ENCODE measurements around the gene LSM2. TPM values are rescaled to one million over a fixed set of nuclear protein-coding genes. Genes with fewer than 3 reads are reported as not detected.

Gene LSM2
- total and polyA plus RNA-seq, 9 of the 15 experiments (the other 6 are each of a cell fraction or from before 2014, with no cell fraction given), result 154 to 407 (median 223) TPM

DNA sequence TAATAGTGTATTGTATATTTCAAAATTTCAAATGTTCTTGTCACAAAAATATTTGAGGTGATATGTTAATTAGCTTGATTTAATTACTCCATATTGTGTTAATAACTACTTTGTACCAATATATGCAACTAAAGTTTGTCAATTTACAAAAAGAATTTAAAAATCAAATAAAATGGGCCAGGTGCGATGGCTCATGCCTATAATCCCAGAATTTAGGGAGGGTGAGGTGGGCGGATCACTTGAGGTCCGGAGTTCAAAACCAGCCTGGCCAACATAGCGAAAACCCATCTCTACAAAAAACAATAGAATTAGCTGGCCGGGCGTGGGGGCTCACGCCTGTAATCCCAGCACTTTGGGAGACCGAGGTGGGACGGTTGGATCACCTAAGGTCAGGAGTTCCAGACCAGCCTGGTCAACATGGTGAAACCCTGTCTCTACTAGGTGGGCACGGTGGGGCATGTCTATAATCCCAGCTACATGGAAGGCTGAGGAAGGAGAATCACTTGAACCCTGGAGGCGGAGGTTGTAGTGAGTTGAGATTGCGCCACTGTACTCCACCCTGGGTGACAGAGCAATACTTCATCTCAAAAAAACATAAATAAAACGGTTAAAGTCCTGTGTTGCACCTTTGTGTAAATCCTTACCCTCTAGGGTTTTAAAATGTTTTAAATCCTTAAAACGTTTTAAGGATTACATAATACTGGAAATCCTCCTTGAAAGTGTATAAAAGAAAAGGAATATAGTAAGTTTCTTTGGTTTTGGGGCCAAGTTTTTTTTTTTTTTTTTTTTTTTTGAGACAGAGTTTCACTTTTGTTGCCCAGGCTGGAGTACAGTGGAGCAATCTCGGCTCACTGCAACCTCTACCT lies 24.8 kb upstream of the LSM2 start (continued):
- TF ChIP-seq, protein P1, sequence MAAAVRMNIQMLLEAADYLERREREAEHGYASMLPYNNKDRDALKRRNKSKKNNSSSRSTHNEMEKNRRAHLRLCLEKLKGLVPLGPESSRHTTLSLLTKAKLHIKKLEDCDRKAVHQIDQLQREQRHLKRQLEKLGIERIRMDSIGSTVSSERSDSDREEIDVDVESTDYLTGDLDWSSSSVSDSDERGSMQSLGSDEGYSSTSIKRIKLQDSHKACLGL (CRISPR knock-in tag; IDR thresholded peaks at IDR 0.05; ENCODE audit: borderline replicate concordance, poor library complexity, severe bottlenecking), result no peak
- TF ChIP-seq ZNF384 (IDR thresholded peaks at IDR 0.05; ENCODE audit: low read depth, low read length) (peak; percentile 62; the same call in 1 of the 2 replicates), ZNF398 (CRISPR knock-in tag; IDR thresholded peaks at IDR 0.05) (no peak), ARNT (IDR thresholded peaks at IDR 0.05) (0 out of 4 replicates have a peak, but pooled peaks of 1 of the 2 experiments have one; percentile 62), AFF4 (CRISPR knock-in tag; IDR thresholded peaks at IDR 0.05) (no peak), HIVEP1 (CRISPR knock-in tag; IDR thresholded peaks at IDR 0.05) (no peak), ESRRB (CRISPR knock-in tag; IDR thresholded peaks at IDR 0.05; ENCODE audit: borderline replicate concordance) (no peak), BACH1 (tag; IDR thresholded peaks at IDR 0.05) (no peak), ZNF57 (CRISPR knock-in tag; IDR thresholded peaks at IDR 0.05) (no peak), ZNF274 (IDR thresholded peaks at IDR 0.05; ENCODE audit: borderline replicate concordance, low read depth, low read length) (no peak), ZNF282 (CRISPR knock-in tag; IDR thresholded peaks at IDR 0.05) (no peak), ZNF589 (CRISPR knock-in tag; IDR thresholded peaks at IDR 0.05; ENCODE audit: low read depth) (peak; percentile 60; the same call in 1 of the 2 replicates), RBBP5 (IDR thresholded peaks at IDR 0.05; ENCODE audit: borderline replicate concordance, insufficient read depth, low read length, poor library complexity, severe bottlenecking) (no peak), KAT8 (IDR thresholded peaks at IDR 0.05; ENCODE audit: low read depth) (no peak), ZNF76 (CRISPR knock-in tag; IDR thresholded peaks at IDR 0.05; ENCODE audit: borderline replicate concordance) (peak; percentile 81; the same call in 1 of the 2 replicates), TCF7 (IDR thresholded peaks at IDR 0.05; ENCODE audit: borderline replicate concordance) (no peak), SIN3B (IDR thresholded peaks at IDR 0.05; ENCODE audit: low read depth) (no peak), JUND (IDR thresholded peaks at IDR 0.05; ENCODE audit: borderline replicate concordance, low read depth, low read length) (no peak), JUND (tag; IDR thresholded peaks at IDR 0.05; ENCODE audit: borderline replicate concordance, low read depth, low read length) (peak; percentile 30; the same call in 1 of the 3 replicates), SOX6 (IDR thresholded peaks at IDR 0.05) (peak; percentile 55)
- TF ChIP-seq, protein P2, sequence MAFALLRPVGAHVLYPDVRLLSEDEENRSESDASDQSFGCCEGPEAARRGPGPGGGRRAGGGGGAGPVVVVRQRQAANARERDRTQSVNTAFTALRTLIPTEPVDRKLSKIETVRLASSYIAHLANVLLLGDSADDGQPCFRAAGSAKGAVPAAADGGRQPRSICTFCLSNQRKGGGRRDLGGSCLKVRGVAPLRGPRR (CRISPR knock-in tag; IDR thresholded peaks at IDR 0.05), result peak; percentile 63; the same call in 1 of the 2 replicates
